Panc1 (cell line): ENCODE data around the gene SIRPD. TPM values are rescaled to one million over a fixed set of nuclear protein-coding genes. Genes with fewer than 3 reads are reported as not detected.
A peak's percentile ranks its signal among the peaks of the same experiment; 100 is the strongest.
"Not testable (repeated sequence)": the region's sequence is repeated elsewhere in the genome, so short reads cannot be mapped to it uniquely, and the experiment has no call there.

Experiments
- ATAC-seq: fragments of 200-7000 bp; cut with Tn5 transposase; 2 replicates; pipeline ENCODE4 v1.9.1; 2020; ENCODE audit warnings: mild to moderate bottlenecking, moderate library complexity
- BruUV-seq: library from RNA; stranded (reverse); fragments of 400-500 nt; replicated peaks from 2 replicates; lab custom pipeline; 2021; lab: Mats Ljungman, UMichigan
- CTCF ChIA-PET: fragments of 300-600 bp; sonication (Branson Sonifier 250); formaldehyde crosslinking; loops from one replicate; lab custom pipeline; 2022; ENCODE audit warnings: antibody characterized with exemption; lab: Charles Lee
- POLR2A ChIA-PET: fragments of 300-600 bp; sonication (Branson Sonifier 250); formaldehyde crosslinking; loops from one replicate; lab custom pipeline; 2022; ENCODE audit warnings: antibody characterized with exemption; lab: Charles Lee
- DNase-seq: peaks from one replicate; pipeline ENCODE4 v3.0.0-alpha.2; 2010; ENCODE audit warnings: low read depth, low spot score
- H3K27ac ChIP-seq: 2 replicates; pipeline ENCODE4 v1.5.1; 2011; ENCODE audit warnings: mild to moderate bottlenecking, low read length, inconsistent platforms
- H3K27me3 ChIP-seq: fragments of 200-500 bp; sonication (Bioruptor generic); 2 replicates; pipeline ENCODE4 v1.6.0; 2014; ENCODE audit warnings: low read length, inconsistent platforms; ENCODE audit not compliant: control insufficient read depth, insufficient read depth
- H3K36me3 ChIP-seq: fragments of 200-500 bp; sonication (Bioruptor generic); 2 replicates; pipeline ENCODE4 v1.5.1; 2014; ENCODE audit warnings: inconsistent platforms, mild to moderate bottlenecking, low read length, moderate library complexity; ENCODE audit not compliant: control insufficient read depth, insufficient read depth
- H3K4me1 ChIP-seq: 2 replicates; pipeline ENCODE4 v1.5.1; 2011; ENCODE audit warnings: inconsistent platforms, mild to moderate bottlenecking, low read length, moderate library complexity; ENCODE audit not compliant: control insufficient read depth, insufficient read depth
- H3K4me3 ChIP-seq, 2 experiments: 2 replicates each; pipeline ENCODE4 v1.5.1; 2011 to 2012; ENCODE audit warnings: low read depth in 2 of 2, low read length in 2 of 2, mild to moderate bottlenecking in 2 of 2, inconsistent platforms in 1 of 2, moderate library complexity in 1 of 2
- H3K9me3 ChIP-seq: fragments of 200-500 bp; sonication (Bioruptor generic); 2 replicates; pipeline ENCODE4 v1.5.1; 2014; ENCODE audit warnings: low read depth, mild to moderate bottlenecking, inconsistent platforms, low read length, moderate library complexity; ENCODE audit not compliant: control insufficient read depth, insufficient read depth
- POLR2AphosphoS5 ChIP-seq: IDR thresholded peaks from 2 replicates; pipeline ENCODE4 v1.6.1; 2012; ENCODE audit warnings: mild to moderate bottlenecking, low read depth, low read length, moderate library complexity
- SIN3A ChIP-seq: IDR thresholded peaks from 2 replicates; pipeline ENCODE4 v1.6.1; 2012; ENCODE audit warnings: low read depth, mild to moderate bottlenecking, low read length, moderate library complexity, borderline replicate concordance; ENCODE audit not compliant: insufficient read depth
- TCF7L2 ChIP-seq: IDR thresholded peaks from 2 replicates; pipeline ENCODE4 v1.6.1; 2011; ENCODE audit warnings: mild to moderate bottlenecking, low read depth, low read length, inconsistent platforms
- in situ Hi-C: cut with HindIII; loops from 2 replicates; pipeline ENCODE4 v1.10.0; 2016; ENCODE audit warnings: low sequenced_read_pairs, low pct_unique_long_range_greater_than_20kb
- intact Hi-C: fragments of 100-400 bp; cut with micrococcal nuclease; formaldehyde crosslinking; loops from one replicate; pipeline ENCODE4 v1.10.0; 2022; ENCODE audit not compliant: unreplicated experiment
- total RNA-seq: library from RNA; stranded (reverse); gene quantifications from one replicate; pipeline ENCODE4 v1.2.1, GENCODE V29; 2021; ENCODE audit not compliant: unreplicated experiment
- TF ChIP-seq, protein P1 (sequence below): fragments of 450-650 bp; IDR thresholded peaks from 2 replicates; pipeline ENCODE4 v1.5.1; 2017; ENCODE audit warnings: mild to moderate bottlenecking
- TF ChIP-seq, protein P2 (sequence below), 2 experiments: IDR thresholded peaks; 2 replicates each; pipeline ENCODE4 v1.6.1; 2011 to 2012; ENCODE audit warnings: low read depth in 2 of 2, control low read depth in 1 of 2, low read length in 1 of 2, mild to moderate bottlenecking in 1 of 2, moderate library complexity in 1 of 2; ENCODE audit not compliant: insufficient read depth in 1 of 2

SIRPD gene
- total RNA-seq, 1 experiment from 2014 or later, result not detected

DNA sequence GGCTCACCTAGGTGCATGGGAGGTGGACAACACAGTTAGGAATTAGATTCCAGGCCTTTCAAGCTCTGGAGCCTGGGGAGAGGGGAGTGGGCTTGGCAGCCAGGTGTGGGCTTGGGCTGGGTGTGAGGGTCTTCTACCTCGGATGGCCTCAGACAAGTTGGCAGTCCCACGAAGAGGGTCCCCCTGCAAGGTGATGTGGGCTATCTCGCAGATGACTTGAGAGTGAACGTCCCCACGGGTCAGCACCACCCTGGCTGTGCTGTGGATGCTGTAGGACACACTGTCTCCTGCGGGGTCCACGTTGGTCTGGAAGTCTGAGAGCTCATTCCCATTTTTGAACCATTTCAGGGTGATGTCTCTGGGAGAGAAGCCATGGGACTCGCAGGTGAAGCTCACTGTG is 14.1 kb upstream of the SIRPD start:
- H3K4me1 ChIP-seq, CTCF ChIA-PET, in situ Hi-C loops, intact Hi-C loops, DNase-seq, H3K27ac ChIP-seq, ATAC-seq, H3K27me3 ChIP-seq, H3K36me3 ChIP-seq, POLR2A ChIA-PET, H3K4me3 ChIP-seq, BruUV-seq, H3K9me3 ChIP-seq: not testable (repeated sequence)

DNA sequence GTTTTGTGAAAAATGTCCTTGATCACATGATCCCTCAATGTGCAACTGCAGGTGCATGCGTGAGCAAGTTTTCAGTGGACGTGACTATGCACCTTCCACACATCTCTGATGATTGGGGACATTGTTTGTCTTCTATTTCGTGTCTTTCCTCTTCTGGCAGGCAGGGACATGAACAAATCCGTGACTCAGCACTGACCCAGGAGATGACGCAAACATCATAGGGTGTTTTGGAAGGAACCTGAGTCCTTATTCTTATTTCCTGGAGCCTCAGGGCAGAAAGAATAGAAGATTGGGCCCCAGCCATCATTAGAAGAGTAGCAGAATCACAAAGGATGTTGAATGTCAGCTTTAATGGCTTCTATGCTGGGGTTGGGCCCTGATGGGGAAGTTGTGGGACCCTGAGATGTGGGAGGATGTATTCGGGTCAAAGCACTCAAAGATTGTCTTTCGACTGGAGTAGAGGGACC is 11.9 kb upstream of the SIRPD start:
- ChIA-PET POLR2A (no interaction called here), CTCF (no interaction called here)
- Histone ChIP-seq H3K4me3 (no peak overlapping the region), H3K4me1 (no peaks in the 10 kb centered on the region), H3K9me3 (no peaks in the 10 kb centered on the region), H3K36me3 (no peaks in the 10 kb centered on the region), H3K27me3 (no peaks in the 10 kb centered on the region), H3K27ac (no peak overlapping the region)
- peak; percentile 29; the same call in 1 of the 2 replicates for ATAC-seq
- TF ChIP-seq, protein P1, sequence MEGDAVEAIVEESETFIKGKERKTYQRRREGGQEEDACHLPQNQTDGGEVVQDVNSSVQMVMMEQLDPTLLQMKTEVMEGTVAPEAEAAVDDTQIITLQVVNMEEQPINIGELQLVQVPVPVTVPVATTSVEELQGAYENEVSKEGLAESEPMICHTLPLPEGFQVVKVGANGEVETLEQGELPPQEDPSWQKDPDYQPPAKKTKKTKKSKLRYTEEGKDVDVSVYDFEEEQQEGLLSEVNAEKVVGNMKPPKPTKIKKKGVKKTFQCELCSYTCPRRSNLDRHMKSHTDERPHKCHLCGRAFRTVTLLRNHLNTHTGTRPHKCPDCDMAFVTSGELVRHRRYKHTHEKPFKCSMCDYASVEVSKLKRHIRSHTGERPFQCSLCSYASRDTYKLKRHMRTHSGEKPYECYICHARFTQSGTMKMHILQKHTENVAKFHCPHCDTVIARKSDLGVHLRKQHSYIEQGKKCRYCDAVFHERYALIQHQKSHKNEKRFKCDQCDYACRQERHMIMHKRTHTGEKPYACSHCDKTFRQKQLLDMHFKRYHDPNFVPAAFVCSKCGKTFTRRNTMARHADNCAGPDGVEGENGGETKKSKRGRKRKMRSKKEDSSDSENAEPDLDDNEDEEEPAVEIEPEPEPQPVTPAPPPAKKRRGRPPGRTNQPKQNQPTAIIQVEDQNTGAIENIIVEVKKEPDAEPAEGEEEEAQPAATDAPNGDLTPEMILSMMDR, result no peak
- TF ChIP-seq SIN3A (no peak), TCF7L2 (no peak), POLR2AphosphoS5 (no peak)
- TF ChIP-seq, protein P2, sequence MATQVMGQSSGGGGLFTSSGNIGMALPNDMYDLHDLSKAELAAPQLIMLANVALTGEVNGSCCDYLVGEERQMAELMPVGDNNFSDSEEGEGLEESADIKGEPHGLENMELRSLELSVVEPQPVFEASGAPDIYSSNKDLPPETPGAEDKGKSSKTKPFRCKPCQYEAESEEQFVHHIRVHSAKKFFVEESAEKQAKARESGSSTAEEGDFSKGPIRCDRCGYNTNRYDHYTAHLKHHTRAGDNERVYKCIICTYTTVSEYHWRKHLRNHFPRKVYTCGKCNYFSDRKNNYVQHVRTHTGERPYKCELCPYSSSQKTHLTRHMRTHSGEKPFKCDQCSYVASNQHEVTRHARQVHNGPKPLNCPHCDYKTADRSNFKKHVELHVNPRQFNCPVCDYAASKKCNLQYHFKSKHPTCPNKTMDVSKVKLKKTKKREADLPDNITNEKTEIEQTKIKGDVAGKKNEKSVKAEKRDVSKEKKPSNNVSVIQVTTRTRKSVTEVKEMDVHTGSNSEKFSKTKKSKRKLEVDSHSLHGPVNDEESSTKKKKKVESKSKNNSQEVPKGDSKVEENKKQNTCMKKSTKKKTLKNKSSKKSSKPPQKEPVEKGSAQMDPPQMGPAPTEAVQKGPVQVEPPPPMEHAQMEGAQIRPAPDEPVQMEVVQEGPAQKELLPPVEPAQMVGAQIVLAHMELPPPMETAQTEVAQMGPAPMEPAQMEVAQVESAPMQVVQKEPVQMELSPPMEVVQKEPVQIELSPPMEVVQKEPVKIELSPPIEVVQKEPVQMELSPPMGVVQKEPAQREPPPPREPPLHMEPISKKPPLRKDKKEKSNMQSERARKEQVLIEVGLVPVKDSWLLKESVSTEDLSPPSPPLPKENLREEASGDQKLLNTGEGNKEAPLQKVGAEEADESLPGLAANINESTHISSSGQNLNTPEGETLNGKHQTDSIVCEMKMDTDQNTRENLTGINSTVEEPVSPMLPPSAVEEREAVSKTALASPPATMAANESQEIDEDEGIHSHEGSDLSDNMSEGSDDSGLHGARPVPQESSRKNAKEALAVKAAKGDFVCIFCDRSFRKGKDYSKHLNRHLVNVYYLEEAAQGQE (IDR thresholded peaks at IDR 0.05; ENCODE audit: insufficient read depth in 1 of 2, low read depth in 2 of 2, low read length in 1 of 2), result no peak
- BruUV-seq, result no TSS peak
- intact Hi-C loops, result no loop called here
- in situ Hi-C loops, result no loop called here
- no peak for DNase-seq

DNA sequence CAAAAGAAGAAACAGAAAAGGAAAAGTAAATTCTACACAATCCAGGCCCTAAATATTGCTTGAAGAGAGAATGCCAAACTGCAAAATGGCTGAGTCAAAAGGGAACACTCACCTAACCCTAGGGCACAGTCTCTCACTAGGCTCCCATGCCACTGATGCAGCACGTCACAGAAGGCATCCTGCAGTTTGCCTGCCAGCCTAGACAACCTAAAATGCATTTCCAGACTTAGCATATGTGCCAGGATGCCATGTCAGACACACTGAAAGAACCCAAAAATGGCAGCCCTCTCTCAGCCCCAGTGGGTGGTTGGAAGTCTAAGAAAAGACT is 10.6 kb upstream of the SIRPD start:
- no peaks in the 10 kb centered on the region for H3K4me1 ChIP-seq
- no peak for DNase-seq
- no peak overlapping the region for H3K4me3 ChIP-seq
- intact Hi-C loops, result no loop called here
- ATAC-seq, result no peak
- H3K36me3 ChIP-seq, result no peaks in the 10 kb centered on the region
- H3K9me3 ChIP-seq, result no peaks in the 10 kb centered on the region
- ChIA-PET CTCF (no interaction called here), POLR2A (no interaction called here)
- TF ChIP-seq, protein P1, result no peak
- TF ChIP-seq, protein P2 (IDR thresholded peaks at IDR 0.05; ENCODE audit: insufficient read depth in 1 of 2, low read depth in 2 of 2, low read length in 1 of 2), result no peak
- TF ChIP-seq TCF7L2, result no peak
- no peak for TF ChIP-seq SIN3A
- TF ChIP-seq POLR2AphosphoS5, result no peak
- BruUV-seq, result no TSS peak
- H3K27ac ChIP-seq, result no peak overlapping the region
- in situ Hi-C loops, result no loop called here
- no peaks in the 10 kb centered on the region for H3K27me3 ChIP-seq
